ENCODE results near the gene DGCR2.

The DGCR2 gene

DNA sequence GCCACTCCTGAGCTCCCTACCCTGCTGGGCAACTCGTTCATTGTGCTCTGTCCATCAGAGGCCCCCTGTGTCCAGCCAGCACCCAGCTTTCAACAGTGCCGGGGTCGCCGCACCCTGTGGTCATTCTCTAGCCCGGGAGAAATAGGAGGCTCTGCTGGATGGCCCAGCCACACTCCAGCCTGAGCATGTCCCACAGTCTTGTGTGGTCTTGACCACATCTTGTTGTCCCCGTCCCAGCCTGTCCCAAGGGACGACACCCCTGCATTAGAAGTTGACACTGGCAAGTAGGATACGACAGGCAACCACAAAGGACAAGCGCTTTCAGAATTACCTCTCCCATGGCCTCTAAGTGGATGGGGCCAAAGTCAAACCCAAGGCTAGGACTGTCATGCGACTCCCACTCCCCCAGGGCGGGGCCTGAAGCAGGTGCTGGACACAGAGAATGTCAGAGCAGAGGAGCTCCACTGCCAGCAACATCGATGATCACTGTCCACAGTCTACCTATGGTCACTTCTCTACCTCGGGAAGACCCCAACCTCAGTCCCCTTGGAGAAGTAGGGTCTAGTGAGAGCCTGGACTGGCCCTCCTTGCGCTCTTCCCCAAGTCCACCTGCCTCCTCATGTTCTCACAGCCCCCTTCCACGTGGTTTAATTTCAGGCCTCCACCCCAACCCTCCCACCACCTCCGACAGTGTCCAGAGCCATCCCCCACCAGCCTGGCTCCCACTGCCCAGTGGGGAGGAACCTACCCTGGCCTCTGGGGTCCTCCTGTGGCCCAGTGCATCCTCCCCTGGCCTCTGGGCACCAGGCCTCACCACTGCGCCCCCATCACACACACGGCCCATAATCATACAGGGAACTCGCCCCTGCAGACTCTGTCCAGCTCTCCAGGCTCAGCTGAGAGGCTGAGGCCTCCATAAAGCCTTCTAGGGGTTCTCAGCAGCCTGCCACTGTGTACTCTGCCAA is 4.4 kb upstream of the DGCR2 start:
- no peak for DNase-seq

DNA sequence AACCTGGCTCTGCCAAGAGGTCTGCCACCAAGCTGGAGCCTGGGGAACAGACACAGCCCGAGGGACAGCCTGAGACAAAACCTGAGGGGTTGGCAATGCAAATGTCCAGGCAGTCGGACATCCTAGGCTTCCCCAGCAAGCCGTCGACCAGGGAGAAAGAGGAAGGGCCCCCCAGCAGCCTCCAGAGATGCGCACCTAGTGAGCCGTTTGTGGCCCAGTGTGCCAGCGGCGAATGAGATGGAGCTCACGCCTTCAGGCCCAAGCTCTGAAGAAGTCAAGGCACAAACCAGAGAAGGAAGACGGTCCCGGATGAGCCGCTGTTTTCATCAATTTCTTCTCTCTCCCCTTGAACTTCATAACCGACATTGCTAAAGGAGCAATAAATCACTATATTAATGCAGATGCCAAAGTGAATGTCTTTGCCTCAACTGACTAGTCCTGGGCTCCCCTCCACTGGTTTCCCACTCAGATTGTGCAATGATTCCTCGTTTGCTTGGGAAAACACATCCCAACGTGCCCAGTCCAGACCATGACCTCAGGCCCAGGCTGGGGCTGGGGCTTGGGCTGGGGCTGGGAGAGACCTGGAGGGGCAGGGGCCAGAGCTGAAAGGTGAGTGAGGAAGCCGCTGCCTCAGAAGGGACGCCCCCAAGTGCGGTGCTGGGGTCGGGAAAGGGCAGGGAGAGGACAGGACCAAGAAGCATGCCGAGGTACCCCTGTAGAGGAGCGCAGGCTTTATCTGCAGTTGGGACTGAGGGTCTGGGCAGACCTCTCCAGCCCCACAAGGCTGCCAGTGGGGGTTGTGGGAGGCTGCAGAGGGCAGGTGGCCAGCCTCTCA is 3.5 kb upstream of the DGCR2 start:
- no peak for DNase-seq

DNA sequence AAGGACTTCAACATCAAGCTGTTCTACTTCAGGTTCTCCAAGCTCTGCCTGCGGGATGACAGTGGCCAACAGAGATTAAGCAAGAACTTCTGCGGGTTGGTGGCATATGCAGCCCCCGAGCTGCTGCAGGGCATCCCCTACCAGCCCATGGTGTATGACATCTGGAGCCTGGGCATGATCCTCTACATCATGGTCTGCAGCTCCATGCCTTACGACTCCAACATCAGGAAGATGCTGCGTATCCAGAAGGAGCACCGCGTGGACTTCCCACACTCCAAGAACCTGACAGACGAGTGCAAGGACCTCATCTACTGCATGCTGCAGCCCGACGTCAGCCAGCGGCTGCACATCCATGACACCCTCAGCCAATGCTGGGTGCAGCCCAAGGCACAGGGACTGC is 2.8 kb upstream of the DGCR2 start:
- no peak for DNase-seq

DNA sequence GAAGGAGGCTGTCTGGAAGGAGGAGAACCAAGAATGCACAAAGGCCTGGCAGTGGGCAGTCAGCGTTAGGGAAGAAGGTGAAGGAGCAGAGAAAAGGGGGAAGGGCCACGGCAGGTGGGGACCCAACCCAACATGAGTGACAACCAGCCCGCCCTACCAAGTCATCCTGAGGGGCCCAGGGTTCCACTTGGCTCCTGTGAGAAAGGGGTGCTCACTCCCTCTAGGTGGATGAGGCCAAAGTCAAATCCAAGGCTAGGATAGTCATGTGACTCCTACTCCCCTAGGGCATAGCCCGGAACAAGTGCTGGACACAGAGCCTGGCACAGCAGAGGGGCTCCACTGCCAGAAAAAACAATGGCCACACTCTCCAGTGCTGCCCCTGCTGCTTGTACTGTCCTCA is 2.2 kb upstream of the DGCR2 start:
- DNase-seq, result no peak

DNA sequence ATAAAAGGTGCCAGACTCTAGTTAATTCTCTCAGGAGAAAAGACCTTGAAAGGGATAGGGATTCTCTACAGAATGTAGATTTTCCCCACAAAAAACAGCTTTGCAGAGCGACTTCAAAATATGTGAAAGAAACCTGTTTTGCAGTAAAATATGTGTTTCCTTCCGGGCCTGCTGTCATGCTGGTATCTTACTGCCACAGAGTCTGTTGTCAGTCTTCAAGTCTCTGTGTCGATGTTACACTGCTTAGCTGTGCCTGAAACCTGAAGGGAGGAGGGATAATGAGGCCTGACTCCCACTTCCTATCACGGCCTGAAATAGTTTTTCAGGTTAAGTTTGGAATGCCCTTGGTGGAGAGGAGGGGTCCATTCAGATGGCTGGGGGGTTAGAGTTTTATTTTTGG is 1.7 kb upstream of the DGCR2 start:
- no peak for DNase-seq

DNA sequence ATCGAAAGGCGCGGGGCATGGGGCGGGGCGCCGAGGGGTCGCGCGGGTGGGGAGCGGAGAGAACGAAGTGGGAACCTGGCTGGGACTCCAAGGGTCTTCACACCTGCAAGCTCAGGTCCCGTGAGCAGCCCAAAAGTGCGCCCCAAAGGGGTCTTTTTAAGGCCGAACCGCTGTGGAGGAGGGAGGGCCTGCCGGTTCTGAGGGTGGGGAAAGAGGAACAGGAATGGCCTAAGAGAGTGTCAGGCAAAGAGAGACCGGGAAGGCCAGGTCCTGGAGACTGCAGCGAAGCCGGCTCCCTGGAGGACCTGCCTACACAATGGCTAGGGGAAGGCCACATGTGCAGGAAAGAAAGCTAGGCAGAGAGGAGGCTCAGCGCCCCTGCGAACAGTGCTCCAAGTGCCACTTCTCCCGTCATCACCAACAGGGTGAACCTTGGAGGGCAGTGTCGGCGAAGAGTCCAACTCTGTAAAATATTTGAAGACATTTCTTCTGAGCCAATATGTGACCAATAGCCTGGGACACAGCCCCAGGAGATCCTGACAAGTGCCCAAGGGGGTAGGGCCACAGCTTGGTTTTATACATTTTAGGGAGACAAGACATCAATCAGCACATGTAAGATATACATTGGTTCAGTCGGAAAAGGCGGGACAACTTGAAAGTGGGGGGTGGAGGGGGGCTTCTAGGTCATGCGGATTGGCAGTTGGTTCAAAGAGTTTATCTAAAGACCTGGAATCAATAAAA is 710 bp upstream of the DGCR2 start:
- DNase-seq, result no peak

DNA sequence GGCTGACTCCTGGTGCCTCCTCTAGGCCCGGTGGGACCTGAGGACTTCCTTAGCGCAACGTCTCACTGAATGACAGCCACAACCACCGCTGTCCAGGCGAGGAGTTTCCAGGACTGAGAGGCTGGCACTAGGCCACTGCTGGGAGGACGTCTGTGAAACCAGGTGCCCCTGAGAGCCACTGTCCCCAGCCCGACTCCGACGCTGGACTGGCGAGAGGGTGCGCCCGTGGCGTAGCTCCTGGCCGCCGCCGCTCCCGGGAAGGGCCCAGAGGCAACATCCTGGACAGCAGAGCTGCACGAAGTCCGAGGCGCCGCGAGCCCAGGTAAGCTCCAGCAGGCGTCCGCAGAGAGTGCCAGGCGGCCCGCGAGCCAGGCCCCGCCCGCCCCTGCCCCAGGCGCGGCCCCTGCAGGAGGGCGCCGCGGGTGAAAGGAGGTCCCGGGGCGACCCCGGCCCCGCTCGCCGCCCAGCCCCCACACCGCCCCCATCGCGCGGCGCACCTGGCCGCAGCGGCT is 525 bp downstream of the DGCR2 start:
- DNase-seq, result peak; percentile 51

DNA sequence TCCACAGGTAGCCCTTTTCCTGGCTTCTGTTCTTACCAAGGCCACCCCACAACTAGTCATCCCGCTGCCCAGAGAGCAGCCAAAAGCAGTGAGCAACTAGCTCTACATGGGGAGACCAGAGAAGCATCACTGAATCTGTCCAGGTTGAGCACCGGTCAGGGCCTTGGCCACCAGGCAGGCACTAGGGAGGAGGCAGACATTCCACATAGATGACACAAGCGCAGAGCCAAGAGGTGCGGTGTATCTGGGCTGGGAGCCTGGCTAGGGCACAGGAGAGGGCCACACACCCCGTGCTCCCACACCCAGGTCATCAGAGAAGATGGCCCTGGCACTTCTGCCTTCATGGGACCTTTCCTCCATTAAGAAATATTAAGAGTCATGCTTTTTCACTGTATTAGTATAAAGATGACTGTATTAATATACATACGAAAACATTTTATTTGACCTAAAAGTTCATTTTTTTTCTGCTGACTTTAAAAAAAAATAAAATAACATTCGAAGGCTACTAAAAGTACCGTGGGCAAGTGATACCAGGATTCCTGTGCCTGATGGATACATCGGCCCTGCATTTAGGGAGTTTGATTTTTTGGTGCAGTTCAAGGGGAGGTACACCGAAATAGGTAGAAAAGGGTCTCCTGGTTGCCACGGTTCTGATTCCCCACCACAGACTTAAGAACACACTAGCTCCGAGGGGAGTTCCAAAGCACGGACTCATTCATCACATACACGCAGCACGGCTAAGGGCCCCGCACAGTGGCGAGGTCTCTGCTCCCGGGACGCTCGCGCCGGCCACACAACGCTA is 1.2 kb downstream of the DGCR2 start:
- DNase-seq, result no peak

DNA sequence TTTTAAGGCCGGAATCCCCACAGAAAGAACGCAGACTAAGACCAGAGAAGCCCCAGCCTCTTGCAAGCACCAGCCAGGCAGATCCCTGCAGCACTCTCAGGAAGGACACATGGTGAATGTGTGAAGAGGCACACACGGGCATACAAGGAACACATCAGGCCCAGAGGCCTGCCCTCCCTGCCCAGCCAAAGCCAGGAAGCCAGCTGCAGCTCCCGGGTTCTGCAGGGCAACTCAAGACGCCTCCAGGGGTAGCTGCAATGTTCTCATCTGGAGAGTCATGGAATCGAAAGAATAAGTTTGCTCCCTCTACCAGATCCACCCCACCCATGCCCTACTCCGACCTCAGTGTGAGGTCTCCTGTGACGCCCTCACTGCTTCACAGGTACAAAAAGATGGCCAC is 2.3 kb downstream of the DGCR2 start:
- no peak for DNase-seq

DNA sequence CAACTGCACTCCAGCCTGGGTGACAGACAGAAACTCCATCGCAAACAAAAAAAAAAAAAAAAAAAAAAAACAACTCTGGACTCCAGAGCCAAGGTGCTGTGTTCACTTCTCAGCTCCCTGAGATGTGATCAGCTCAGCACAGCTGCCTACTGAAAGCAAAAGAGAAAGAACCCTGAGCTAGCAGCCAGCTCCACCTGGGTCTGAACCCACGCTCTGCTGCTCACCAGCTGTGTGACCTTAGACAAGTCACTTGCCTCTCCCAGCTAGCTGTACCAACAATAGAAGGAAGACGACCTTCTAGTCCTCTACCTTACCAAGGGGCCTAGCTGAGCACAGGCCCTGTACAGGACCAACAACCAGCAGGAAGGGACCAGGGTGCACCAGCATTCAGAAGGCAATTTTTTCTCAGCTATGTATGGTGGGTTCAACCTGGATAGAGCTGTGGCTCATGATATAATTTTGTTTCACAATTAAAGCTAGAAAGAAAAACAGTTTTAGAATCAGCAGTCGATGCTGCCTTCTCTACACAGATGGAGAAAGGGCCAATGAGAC is 3.8 kb downstream of the DGCR2 start:
- no peak for DNase-seq

DNA sequence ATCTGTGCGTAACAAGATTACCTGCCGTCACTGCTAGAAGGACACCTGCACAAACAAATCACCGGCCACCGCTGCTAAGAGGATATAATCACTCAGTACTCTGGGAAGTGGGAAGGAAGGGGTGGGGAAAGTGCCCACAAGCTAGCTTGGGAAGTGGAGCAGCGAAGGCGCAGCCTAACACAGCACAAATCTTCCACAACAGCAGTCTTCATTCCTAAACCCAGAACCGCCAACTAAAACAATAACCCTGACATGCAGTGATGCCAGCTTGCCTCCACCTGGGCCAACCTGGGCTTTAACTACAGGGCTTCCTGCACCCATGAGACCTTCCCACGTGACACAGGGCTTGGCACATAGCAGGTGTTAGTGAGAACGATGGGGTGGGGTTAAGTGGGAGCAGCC is 5.1 kb downstream of the DGCR2 start:
- no peak for DNase-seq

DNA sequence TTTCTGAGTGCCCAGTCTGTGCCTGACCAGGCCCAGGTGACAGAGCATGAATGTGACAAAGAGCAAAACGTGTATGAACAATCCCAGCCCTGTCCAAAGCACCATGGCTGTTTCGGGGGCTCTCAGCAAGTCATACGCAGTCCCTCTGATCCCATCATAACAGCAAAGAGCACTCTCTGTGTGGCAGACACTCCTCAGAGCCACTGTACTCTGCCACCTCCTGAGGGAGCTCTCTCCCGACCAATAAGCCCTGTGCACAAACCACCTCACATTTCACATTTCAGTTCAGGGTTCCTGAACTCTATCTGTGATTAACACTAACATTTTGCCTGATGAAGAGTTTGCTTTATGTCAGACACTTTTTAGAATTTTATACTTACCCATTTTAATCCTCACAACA is 6.6 kb downstream of the DGCR2 start:
- no peak for DNase-seq

DNA sequence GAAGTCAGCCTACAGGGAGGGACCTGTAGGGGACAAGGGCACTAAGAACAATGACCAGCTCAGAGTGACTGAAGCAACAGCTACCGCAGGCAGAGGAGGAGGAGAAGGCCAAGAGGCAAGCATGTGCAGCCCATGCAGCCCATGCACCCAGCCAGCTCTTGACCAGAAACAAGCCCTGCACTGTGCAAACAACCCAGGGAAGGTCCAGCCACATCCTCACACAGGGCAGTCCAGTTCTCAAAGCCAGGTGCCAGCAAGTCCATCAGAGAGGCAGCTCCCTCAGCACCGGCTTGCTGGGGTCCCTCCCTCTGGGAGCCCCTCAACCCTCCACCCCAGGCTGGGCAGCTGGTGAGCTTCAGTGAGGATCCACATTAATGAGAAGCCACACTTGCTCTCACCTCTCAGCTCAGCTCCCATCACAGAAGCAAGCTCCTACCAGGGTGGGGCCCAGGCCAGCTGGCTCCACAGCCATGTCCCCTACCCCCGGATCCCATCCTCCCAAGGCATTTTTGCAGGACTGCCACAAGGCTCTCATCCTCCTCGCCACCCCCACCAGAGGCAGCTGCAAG is 7.1 kb downstream of the DGCR2 start:
- DNase-seq, result no peak

DNA sequence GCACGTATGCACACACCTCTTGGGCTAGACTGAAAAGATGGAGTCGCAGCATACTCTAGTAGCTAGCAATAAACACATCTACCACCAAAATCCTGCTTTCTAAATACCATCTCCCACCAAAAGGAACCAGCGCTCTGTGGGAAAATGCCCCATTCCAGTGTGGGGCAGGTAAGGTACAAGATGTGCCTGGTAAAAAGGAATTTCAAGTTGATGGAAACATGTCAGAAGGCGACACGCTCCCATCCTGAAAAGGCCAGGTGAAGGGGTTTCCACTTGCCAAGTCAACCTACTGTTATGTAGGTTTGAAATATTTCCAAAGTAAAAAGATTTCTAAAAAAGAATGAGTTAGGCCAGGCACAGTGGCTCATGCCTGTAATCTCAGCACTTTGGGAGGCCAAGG is 8.8 kb downstream of the DGCR2 start:
- DNase-seq, result no peak

DNA sequence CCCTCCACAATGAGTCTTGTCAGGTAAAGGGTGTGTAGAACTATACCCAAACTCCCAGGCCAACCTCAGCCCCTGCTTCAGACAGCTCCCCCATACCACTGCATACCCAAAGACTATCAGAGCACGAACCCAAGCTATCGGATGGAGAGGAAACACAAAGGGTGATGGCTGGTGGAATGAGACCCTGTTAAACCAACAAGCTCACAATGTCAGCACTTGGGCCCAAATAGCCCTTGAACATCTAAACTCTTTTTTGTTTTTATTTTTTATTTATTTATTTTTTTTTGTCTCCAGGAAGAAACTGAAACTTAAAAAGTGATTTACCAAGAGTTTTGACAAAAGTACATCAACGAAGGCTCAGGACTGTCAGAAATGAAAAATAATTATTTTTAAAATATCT is 10.6 kb downstream of the DGCR2 start:
- DNase-seq, result no peak

DNA sequence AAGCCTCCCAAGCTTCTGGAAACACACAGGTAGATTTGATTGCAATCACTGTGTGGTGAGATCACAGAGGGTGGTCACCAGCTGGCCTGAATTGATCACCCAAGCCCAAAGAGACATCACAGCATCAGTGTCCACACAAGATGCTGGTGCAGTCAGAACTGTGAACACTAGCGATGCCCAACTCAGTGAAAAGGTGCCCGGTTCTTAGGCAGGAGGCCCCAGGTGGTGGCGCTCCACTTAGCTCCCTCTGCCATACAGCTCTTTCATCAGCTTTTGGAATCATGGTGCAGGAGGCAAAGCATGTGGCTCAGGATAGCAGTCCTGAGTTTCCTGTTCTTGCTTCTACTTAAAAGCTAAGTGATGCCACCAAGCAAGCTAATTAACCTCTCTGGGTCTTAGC is 11.1 kb downstream of the DGCR2 start:
- DNase-seq, result no peak

DNA sequence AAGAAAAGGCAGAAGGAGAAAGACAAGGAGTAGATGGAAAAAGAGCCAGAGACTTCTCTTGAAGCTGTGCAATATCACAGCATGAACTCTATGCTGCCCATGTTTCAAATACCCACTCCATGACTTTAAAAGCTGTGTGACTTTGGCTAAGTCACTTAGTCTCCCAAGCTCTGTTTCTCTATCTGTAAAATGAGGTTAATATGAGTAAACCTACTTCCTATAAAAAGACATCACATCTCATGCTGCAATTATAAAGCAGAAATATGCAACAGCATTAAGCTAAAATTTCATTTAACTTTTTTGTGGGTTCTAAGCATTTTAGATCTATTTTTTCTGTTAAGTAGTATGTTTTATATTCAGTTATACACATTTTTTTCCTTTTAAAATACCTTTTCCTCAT is 11.6 kb downstream of the DGCR2 start:
- DNase-seq, result no peak

DNA sequence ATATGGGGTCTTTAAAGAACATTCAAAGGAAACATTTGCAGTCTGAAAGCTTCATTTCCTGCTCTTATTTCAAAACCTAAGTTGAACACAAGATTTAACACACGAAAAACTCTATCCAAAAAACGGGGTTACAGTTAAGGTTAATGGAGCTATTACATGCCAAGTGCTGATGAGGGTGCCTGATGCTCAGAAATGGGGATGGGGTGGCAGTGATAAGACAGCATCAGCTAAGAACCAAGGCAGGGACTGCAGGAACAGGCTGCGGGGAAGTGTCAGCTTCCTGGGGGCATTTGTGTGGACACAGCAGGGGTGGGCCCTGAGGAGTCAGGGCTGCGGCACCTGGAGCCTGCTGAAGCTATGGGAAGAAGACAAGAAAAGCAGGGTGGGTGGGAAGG is 12.2 kb downstream of the DGCR2 start:
- DNase-seq, result no peak

DNA sequence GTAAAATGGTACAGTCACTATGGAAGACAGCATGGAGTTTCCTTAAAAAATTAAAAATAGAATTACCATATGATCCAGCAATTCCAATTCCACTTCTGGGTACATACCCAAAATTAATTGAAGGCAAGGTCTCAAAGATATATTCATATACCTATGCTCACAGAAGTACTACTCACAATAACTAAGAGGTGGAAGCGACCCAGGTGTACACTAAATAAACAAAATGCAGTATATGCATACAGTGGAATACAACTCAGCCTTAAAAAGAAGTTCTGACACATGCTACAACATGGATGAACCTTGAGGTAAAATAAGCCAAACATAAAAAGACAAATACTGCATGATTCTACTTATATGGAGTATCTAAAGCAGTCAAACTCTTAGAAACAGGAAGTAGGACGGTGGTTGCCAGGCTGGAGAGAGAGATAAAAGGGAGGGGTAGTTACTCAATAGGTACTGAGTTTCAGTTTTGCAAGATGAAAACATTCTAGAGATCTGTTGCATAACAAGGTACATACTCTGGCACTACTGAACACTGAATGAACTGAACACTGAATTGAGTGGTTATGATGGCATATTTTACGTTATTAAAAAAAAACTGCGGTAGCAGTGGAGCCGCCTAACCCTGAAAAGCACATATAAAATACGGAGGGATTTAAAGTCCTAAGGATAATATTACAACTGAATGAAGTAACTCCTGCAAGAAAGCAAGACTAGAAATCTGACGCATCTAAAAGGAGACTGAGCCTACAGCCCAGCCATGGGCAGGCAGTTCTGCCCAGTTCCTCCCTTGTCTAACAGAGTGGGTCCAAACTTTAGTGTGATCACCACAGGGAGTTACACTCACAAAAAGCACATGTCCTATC is 12.8 kb downstream of the DGCR2 start:
- no peak for DNase-seq

DNA sequence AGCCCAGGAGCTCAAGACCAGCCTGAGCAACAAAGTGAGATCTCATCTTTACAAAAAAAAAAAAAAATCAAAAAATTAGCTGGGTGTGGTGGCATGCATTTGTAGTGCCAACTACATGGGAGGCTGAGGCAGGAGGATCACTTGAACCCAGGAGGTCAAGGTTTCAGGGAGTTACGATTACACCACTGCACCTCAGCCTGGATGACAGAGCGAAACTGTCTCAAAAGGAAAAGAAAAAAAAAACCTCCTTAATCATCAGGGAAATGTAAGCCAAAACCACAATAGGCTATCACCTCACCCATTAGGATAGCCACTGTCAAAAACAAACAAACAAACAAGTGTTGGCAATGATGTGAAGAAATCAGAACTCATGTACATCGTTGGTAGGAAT is 13.4 kb downstream of the DGCR2 start:
- no peak for DNase-seq

DNA sequence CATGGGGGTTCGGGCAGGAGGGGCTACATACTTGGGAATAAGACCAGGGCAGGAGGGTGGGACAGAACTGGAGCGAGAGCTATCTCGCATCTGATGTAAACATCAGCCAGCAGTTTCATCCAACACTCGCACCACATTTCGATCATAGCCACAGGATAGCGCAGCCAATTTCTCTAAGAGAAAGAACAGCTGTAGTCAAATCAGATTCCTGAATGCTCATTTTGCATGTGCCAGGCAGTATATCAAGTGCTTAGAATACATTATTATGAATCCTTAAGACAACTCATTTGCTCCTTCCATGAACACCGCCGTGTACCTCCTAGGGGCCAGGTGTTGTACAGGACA is 14.5 kb downstream of the DGCR2 start:
- no peak for DNase-seq
